IMR-90 (cell line): Measurements from ENCODE around the gene MAP3K9. TPM values are rescaled to one million over a fixed set of nuclear protein-coding genes. Genes with fewer than 3 reads are reported as not detected.

ENCODE experiments used
- ATAC-seq: fragments of 200-7000 bp; cut with Tn5 transposase; 2 replicates; pipeline ENCODE4 v1.9.1; 2020; ENCODE audit warnings: low read depth, mild to moderate bottlenecking, moderate library complexity
- BruUV-seq: library from RNA; stranded (reverse); fragments of 400-500 nt; replicated peaks from 2 replicates; lab custom pipeline; 2021; lab: Mats Ljungman, UMichigan
- CTCF ChIA-PET: fragments of 300-600 bp; formaldehyde crosslinking; extraction: SDS; loops from one replicate; lab custom pipeline; 2021; ENCODE audit warnings: antibody characterized with exemption; lab: Yijun Ruan, JAX
- POLR2A ChIA-PET: fragments of 300-600 bp; sonication (Branson Sonifier 250); formaldehyde crosslinking; loops from one replicate; lab custom pipeline; 2022; ENCODE audit warnings: antibody characterized with exemption; ENCODE audit not compliant: unreplicated experiment; lab: Charles Lee
- DNase-seq: peaks from one replicate; pipeline ENCODE4 v3.0.0; 2013
- H2AFZ ChIP-seq: replicated peaks from 2 replicates; pipeline ENCODE3; 2013; ENCODE audit warnings: low read length, mild to moderate bottlenecking; ENCODE audit not compliant: poor library complexity
- H2AK5ac ChIP-seq: 2 replicates; pipeline ENCODE4 v1.6.1; 2013; ENCODE audit warnings: low read depth, low read length, inconsistent platforms
- H2AK9ac ChIP-seq: replicated peaks from 2 replicates; pipeline ENCODE3; 2013; ENCODE audit warnings: mild to moderate bottlenecking, low read depth, low read length, moderate library complexity; ENCODE audit not compliant: poor library complexity
- H2BK120ac ChIP-seq: 2 replicates; pipeline ENCODE4 v1.6.1; 2013; ENCODE audit warnings: low read depth, low read length, inconsistent platforms
- H2BK15ac ChIP-seq: 3 replicates; pipeline ENCODE4 v1.6.1; 2013; ENCODE audit warnings: low read depth, low read length, inconsistent platforms
- H2BK20ac ChIP-seq: 2 replicates; pipeline ENCODE4 v1.6.1; 2013; ENCODE audit warnings: low read depth, mild to moderate bottlenecking, inconsistent platforms, low read length, moderate library complexity
- H2BK5ac ChIP-seq: 2 replicates; pipeline ENCODE4 v1.6.1; 2013; ENCODE audit warnings: mild to moderate bottlenecking, low read depth, low read length, inconsistent platforms; ENCODE audit not compliant: poor library complexity, severe bottlenecking
- H3K14ac ChIP-seq: replicated peaks from 2 replicates; pipeline ENCODE4 v1.6.1; 2013; ENCODE audit warnings: low read depth, low read length, inconsistent platforms
- H3K18ac ChIP-seq: 2 replicates; pipeline ENCODE4 v1.6.1; 2013; ENCODE audit warnings: low read depth, low read length, control low read depth
- H3K23ac ChIP-seq: 2 replicates; pipeline ENCODE4 v1.6.1; 2013; ENCODE audit warnings: low read depth, low read length, inconsistent platforms
- H3K27ac ChIP-seq: 2 replicates; pipeline ENCODE4 v1.5.1; 2013; ENCODE audit warnings: mild to moderate bottlenecking, control low read depth, low read length; ENCODE audit not compliant: insufficient read depth
- H3K27me3 ChIP-seq: 2 replicates; pipeline ENCODE4 v1.6.1; 2013; ENCODE audit warnings: low read length; ENCODE audit not compliant: control insufficient read depth, insufficient read depth
- H3K36me3 ChIP-seq: 2 replicates; pipeline ENCODE4 v1.6.1; 2013; ENCODE audit warnings: low read length, mixed read lengths; ENCODE audit not compliant: control insufficient read depth, insufficient read depth
- H3K4ac ChIP-seq: 2 replicates; pipeline ENCODE4 v1.6.1; 2013; ENCODE audit warnings: low read depth, low read length, inconsistent platforms
- H3K4me1 ChIP-seq: 2 replicates; pipeline ENCODE4 v1.6.1; 2013; ENCODE audit warnings: low read length, mixed read lengths; ENCODE audit not compliant: control insufficient read depth, insufficient read depth
- H3K4me2 ChIP-seq: 2 replicates; pipeline ENCODE4 v1.6.1; 2013; ENCODE audit warnings: low read depth, mild to moderate bottlenecking, control low read depth, low read length, moderate library complexity
- H3K4me3 ChIP-seq: 2 replicates; pipeline ENCODE4 v1.5.1; 2013; ENCODE audit warnings: low read depth, mild to moderate bottlenecking, control low read depth, low read length, moderate library complexity; ENCODE audit not compliant: insufficient read depth
- H3K56ac ChIP-seq: 2 replicates; pipeline ENCODE4 v1.6.1; 2013; ENCODE audit warnings: low read length, inconsistent platforms; ENCODE audit not compliant: insufficient read depth; ENCODE audit errors: extremely low read depth
- H3K79me1 ChIP-seq, 2 experiments: 2 replicates each; pipeline ENCODE4 v1.6.1; 2013; ENCODE audit warnings: low read length in 2 of 2, inconsistent platforms in 1 of 2, low read depth in 1 of 2
- H3K9ac ChIP-seq: 2 replicates; pipeline ENCODE4 v1.6.1; 2013; ENCODE audit warnings: low read depth, low read length, control low read depth
- H3K9me1 ChIP-seq: 2 replicates; pipeline ENCODE4 v1.6.1; 2013; ENCODE audit warnings: low read length, inconsistent platforms; ENCODE audit not compliant: insufficient read depth
- H3K9me3 ChIP-seq: 2 replicates; pipeline ENCODE4 v1.6.1; 2013; ENCODE audit warnings: low read length; ENCODE audit not compliant: control insufficient read depth, insufficient read depth
- H4K20me1 ChIP-seq: 2 replicates; pipeline ENCODE4 v1.6.1; 2013; ENCODE audit warnings: low read length, inconsistent platforms; ENCODE audit not compliant: insufficient read depth
- H4K5ac ChIP-seq: 2 replicates; pipeline ENCODE4 v1.6.1; 2013; ENCODE audit warnings: mild to moderate bottlenecking, low read depth, low read length, control low read depth
- H4K8ac ChIP-seq, 2 experiments: 2 replicates each; pipeline ENCODE4 v1.6.1; 2013; ENCODE audit warnings: low read depth in 2 of 2, low read length in 2 of 2, control low read depth in 1 of 2, inconsistent platforms in 1 of 2
- H4K91ac ChIP-seq: 2 replicates; pipeline ENCODE4 v1.6.1; 2013; ENCODE audit warnings: low read depth, low read length, inconsistent platforms; ENCODE audit not compliant: insufficient read depth
- CHD1 ChIP-seq: IDR thresholded peaks from 2 replicates; pipeline ENCODE4 v1.6.1; 2012; ENCODE audit warnings: low read depth, low read length, improper control_type of control experiment
- FOS ChIP-seq: fragments of 150-350 bp; IDR thresholded peaks from 2 replicates; pipeline ENCODE4 v1.6.1; 2016; ENCODE audit warnings: low read depth, low read length
- MAFK ChIP-seq: IDR thresholded peaks from 2 replicates; pipeline ENCODE4 v1.6.1; 2012; ENCODE audit warnings: low read depth, low read length, improper control_type of control experiment
- MAZ ChIP-seq: IDR thresholded peaks from 2 replicates; pipeline ENCODE4 v1.6.1; 2012; ENCODE audit warnings: low read depth, mild to moderate bottlenecking, low read length, improper control_type of control experiment, moderate library complexity, borderline replicate concordance
- MXI1 ChIP-seq: IDR thresholded peaks from 2 replicates; pipeline ENCODE4 v1.6.1; 2012; ENCODE audit warnings: low read depth, mild to moderate bottlenecking, low read length, moderate library complexity, borderline replicate concordance
- NFE2L2 ChIP-seq: fragments of 150-350 bp; IDR thresholded peaks from 2 replicates; pipeline ENCODE4 v1.6.1; 2016; ENCODE audit warnings: low read depth, mild to moderate bottlenecking, low read length
- POLR2A ChIP-seq: IDR thresholded peaks from 2 replicates; pipeline ENCODE4 v1.6.1; 2012; ENCODE audit warnings: mild to moderate bottlenecking, low read depth, low read length
- RAD21 ChIP-seq: IDR thresholded peaks from 2 replicates; pipeline ENCODE4 v1.6.1; 2012; ENCODE audit warnings: low read length, improper control_type of control experiment
- RCOR1 ChIP-seq: IDR thresholded peaks from 2 replicates; pipeline ENCODE4 v1.6.1; 2012; ENCODE audit warnings: mild to moderate bottlenecking, low read length, improper control_type of control experiment; ENCODE audit not compliant: insufficient replicate concordance
- SMC3 ChIP-seq: fragments of 150-350 bp; IDR thresholded peaks from 2 replicates; pipeline ENCODE4 v1.6.1; 2016; ENCODE audit warnings: low read depth, mild to moderate bottlenecking, antibody characterized with exemption, low read length, moderate library complexity
- WGBS, 2 experiments: methylation state at CpG; one replicate each; pipeline versions ENCODE4 v1.1.5 to v1.1.7; 2013; ENCODE audit warnings: missing lambda C conversion rate in 2 of 2; ENCODE audit not compliant: insufficient read length in 1 of 2; ENCODE audit errors: extremely low coverage in 2 of 2; 5-methylcytosine and 5-hydroxymethylcytosine counted together
- dilution Hi-C: fragments of 300-500 bp; cut with HindIII; formaldehyde crosslinking; loops from one replicate; pipeline ENCODE4 v1.14.3; 2018; ENCODE audit warnings: low sequenced_read_pairs; ENCODE audit not compliant: unreplicated experiment
- in situ Hi-C: fragments of 300-500 bp; cut with MboI; formaldehyde crosslinking; loops from 3 replicates; pipeline ENCODE4 v1.14.3; 2019; ENCODE audit warnings: low sequenced_read_pairs, inconsistent platforms, mixed read lengths
- intact Hi-C: fragments of 100-400 bp; cut with micrococcal nuclease; formaldehyde crosslinking; loops from 2 replicates; pipeline ENCODE4 v1.10.0; 2022
- polyA plus RNA-seq, 3 experiments: library from polyadenylated mRNA; depleted of rRNA; stranded (reverse); fragments of >200 nt; gene quantifications; 2 replicates each; pipeline ENCODE4 v1.2.3, GENCODE V29; 2012; ENCODE audit warnings: low replicate concordance in 1 of 3
- total RNA-seq: library from RNA; depleted of rRNA; stranded (reverse); fragments of >200 nt; gene quantifications from 2 replicates; pipeline ENCODE4 v1.2.3, GENCODE V29; 2012
- TF ChIP-seq, protein P1 (sequence below): fragments of 150-350 bp; IDR thresholded peaks from 2 replicates; pipeline ENCODE4 v1.6.1; 2017; ENCODE audit warnings: mild to moderate bottlenecking, antibody characterized with exemption, low read length, low read depth
- TF ChIP-seq, protein P2 (sequence below): conservative IDR thresholded peaks from 2 replicates; pipeline ENCODE4 v1.5.1; 2012; ENCODE audit warnings: mild to moderate bottlenecking, low read depth, low read length, improper control_type of control experiment
- TF ChIP-seq, protein P3 (sequence below): fragments of 150-350 bp; IDR thresholded peaks from 2 replicates; pipeline ENCODE4 v1.6.1; 2016; ENCODE audit warnings: low read depth, mild to moderate bottlenecking, low read length, moderate library complexity, borderline replicate concordance

Gene MAP3K9
- total and polyA plus RNA-seq, 2 of the 4 experiments (the other 2 are of a cell fraction): 0.17 to 0.18 TPM

- no peak overlapping the region for H3K23ac ChIP-seq
- H2AFZ ChIP-seq: no peak overlapping the region
- H3K27me3 ChIP-seq: no peaks in the 10 kb centered on the region; the same call in 1 of the 2 replicates
- H2AK5ac ChIP-seq: no peak overlapping the region
- no peak overlapping the region for H3K27ac ChIP-seq
- no TSS peak for BruUV-seq
- dilution Hi-C loops (no loop called here), in situ Hi-C loops (no loop called here), intact Hi-C loops (no loop called here)
- H4K8ac ChIP-seq: no peak overlapping the region
- no CpG with 5 or more reads among the region's 15 CpGs for WGBS, 2 experiments
- TF ChIP-seq FOS: no peak
- TF ChIP-seq SMC3: no peak
- TF ChIP-seq, protein P1, sequence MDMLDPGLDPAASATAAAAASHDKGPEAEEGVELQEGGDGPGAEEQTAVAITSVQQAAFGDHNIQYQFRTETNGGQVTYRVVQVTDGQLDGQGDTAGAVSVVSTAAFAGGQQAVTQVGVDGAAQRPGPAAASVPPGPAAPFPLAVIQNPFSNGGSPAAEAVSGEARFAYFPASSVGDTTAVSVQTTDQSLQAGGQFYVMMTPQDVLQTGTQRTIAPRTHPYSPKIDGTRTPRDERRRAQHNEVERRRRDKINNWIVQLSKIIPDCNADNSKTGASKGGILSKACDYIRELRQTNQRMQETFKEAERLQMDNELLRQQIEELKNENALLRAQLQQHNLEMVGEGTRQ: no peak
- TF ChIP-seq, protein P2, sequence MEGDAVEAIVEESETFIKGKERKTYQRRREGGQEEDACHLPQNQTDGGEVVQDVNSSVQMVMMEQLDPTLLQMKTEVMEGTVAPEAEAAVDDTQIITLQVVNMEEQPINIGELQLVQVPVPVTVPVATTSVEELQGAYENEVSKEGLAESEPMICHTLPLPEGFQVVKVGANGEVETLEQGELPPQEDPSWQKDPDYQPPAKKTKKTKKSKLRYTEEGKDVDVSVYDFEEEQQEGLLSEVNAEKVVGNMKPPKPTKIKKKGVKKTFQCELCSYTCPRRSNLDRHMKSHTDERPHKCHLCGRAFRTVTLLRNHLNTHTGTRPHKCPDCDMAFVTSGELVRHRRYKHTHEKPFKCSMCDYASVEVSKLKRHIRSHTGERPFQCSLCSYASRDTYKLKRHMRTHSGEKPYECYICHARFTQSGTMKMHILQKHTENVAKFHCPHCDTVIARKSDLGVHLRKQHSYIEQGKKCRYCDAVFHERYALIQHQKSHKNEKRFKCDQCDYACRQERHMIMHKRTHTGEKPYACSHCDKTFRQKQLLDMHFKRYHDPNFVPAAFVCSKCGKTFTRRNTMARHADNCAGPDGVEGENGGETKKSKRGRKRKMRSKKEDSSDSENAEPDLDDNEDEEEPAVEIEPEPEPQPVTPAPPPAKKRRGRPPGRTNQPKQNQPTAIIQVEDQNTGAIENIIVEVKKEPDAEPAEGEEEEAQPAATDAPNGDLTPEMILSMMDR: no peak
- no peak for TF ChIP-seq RCOR1
- TF ChIP-seq POLR2A: no peak
- TF ChIP-seq CHD1: no peak
- no peak for TF ChIP-seq MXI1
- TF ChIP-seq MAZ: no peak
- TF ChIP-seq MAFK: no peak
- no peak for TF ChIP-seq RAD21
- no peak for TF ChIP-seq NFE2L2
- TF ChIP-seq, protein P3, sequence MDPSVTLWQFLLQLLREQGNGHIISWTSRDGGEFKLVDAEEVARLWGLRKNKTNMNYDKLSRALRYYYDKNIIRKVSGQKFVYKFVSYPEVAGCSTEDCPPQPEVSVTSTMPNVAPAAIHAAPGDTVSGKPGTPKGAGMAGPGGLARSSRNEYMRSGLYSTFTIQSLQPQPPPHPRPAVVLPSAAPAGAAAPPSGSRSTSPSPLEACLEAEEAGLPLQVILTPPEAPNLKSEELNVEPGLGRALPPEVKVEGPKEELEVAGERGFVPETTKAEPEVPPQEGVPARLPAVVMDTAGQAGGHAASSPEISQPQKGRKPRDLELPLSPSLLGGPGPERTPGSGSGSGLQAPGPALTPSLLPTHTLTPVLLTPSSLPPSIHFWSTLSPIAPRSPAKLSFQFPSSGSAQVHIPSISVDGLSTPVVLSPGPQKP: no peak
- no peak overlapping the region for H3K9ac ChIP-seq
- no peaks in the 10 kb centered on the region for H3K9me1 ChIP-seq
- no peak overlapping the region for H3K4me3 ChIP-seq
- no peak overlapping the region for H3K56ac ChIP-seq
- H3K36me3 ChIP-seq: no peaks in the 10 kb centered on the region
- no peak overlapping the region for H2BK15ac ChIP-seq
- no peak overlapping the region for H3K18ac ChIP-seq
- H2BK20ac ChIP-seq: no peak overlapping the region
- no peaks in the 10 kb centered on the region for H3K9me3 ChIP-seq
- POLR2A ChIA-PET: no interaction called here
- H3K79me1 ChIP-seq: no peaks in the 10 kb centered on the region
- CTCF ChIA-PET: no interaction called here
- H4K91ac ChIP-seq: no peak overlapping the region
- H3K4ac ChIP-seq: no peak overlapping the region
- no peaks in the 10 kb centered on the region for H3K4me1 ChIP-seq
- DNase-seq: no peak
- H4K20me1 ChIP-seq: no peaks in the 10 kb centered on the region
- no peak for ATAC-seq
- H3K4me2 ChIP-seq: no peak overlapping the region
- no peak overlapping the region for H2BK5ac ChIP-seq
- no peak overlapping the region for H2AK9ac ChIP-seq
- H4K5ac ChIP-seq: no peak overlapping the region
- H3K14ac ChIP-seq: no peak overlapping the region
- H2BK120ac ChIP-seq: no peak overlapping the region
Measured at GRCh38 chr14:70771781-70772212, 37.5 kb downstream of the MAP3K9 start.
